ENCODE data around the gene TSPOAP1. TPM values are rescaled to one million over a fixed set of nuclear protein-coding genes. Genes with fewer than 3 reads are reported as not detected.

Gene TSPOAP1
- total RNA-seq, 2 experiments from 2014 or later: 70.6 to 77.7 TPM

GRCh38 chr17:58283674-58284612 lies 44.7 kb downstream of the TSPOAP1 start:
- Mint-ChIP-seq H3K4me3 (no peak overlapping the region), H3K36me3 (no peaks in the 10 kb centered on the region), H3K27ac (no peak overlapping the region), H3K9me3 (no peaks in the 10 kb centered on the region), H3K27me3 (peaks cover 23% of the 10 kb centered on the region), H3K4me1 (peaks cover 5% of the 10 kb centered on the region)
- ATAC-seq (ENCODE audit: low read depth) (no peak), DNase-seq (no peak)
- POLR2A ChIA-PET: no interaction called here

DNA sequence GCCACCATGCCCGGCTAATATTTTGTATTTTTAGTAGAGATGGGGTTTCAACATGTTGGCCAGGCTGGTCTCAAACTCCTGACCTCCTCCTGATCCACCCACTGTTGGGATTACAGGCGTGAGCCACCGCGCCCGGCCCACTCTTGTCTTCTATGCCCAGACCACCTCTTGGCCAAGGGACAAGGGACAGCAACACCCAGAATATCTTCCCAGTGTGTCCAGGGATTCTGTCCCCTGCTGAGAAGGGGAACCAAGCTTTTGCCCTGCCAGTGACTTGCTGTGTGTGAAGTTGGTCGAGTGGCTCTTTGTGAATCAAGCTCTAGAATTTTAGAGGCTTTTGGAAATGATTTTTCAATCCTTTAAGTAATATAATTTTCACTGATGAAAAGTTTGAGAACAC lies 46.2 kb downstream of the TSPOAP1 start:
- H3K36me3 Mint-ChIP-seq: no peaks in the 10 kb centered on the region
- no peak overlapping the region for H3K4me3 Mint-ChIP-seq
- POLR2A ChIA-PET: no interaction called here
- peaks cover 32% of the 10 kb centered on the region for H3K27me3 Mint-ChIP-seq
- H3K4me1 Mint-ChIP-seq: peaks cover 5% of the 10 kb centered on the region
- no peaks in the 10 kb centered on the region for H3K9me3 Mint-ChIP-seq
- no peak overlapping the region for H3K27ac Mint-ChIP-seq
- no peak for ATAC-seq (ENCODE audit: low read depth)
- no peak for DNase-seq

- peaks cover 33% of the 10 kb centered on the region for H3K27me3 Mint-ChIP-seq
- POLR2A ChIA-PET: no interaction called here
- DNase-seq (no peak), ATAC-seq (ENCODE audit: low read depth) (no peak)
- no peak overlapping the region for H3K4me3 Mint-ChIP-seq
- no peaks in the 10 kb centered on the region for H3K9me3 Mint-ChIP-seq
- H3K27ac Mint-ChIP-seq: no peak overlapping the region
- H3K36me3 Mint-ChIP-seq: no peaks in the 10 kb centered on the region
- H3K4me1 Mint-ChIP-seq: peaks cover 5% of the 10 kb centered on the region
Observed at GRCh38 chr17:58281511-58282011, 47.0 kb downstream of the TSPOAP1 start.

DNA sequence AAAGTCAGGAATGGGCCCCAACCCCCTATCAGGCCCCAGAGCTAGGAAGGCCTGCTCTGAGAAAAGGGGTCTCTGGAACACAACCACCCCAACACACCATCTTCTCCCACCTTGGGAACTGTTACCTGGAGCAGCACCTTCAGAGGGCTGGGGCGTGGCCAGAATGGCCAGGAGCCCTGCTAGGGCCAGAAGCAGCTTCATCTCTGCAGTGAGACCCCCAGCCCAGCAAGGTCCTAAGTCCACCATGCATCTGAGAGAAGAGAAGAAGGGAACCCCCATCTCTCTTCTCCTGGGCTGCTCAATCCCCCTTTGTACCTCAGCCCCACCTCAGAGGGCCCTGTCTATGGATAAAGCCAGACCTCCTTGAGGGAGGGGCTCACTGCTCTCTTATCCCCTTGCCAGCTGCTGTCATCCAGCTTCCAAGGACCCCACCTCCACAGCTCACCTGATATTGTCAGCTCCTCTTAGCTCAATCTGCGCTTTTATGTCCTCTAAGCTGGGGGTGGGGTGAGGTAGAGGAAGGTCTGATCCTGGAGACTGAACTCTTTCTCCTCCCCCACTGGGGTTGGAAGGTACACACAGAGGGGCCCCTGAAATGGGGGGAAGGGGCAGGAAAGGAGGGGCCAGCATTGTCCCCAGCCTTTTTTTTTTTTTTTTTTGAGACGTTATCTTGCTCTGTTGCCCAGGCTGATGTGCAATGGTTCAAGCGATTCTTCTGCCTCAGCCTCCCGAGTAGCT lies 47.9 kb downstream of the TSPOAP1 start, which contains the start of gene MPO:
Gene MPO (minus strand): TSS at position 456 of the 738 bp plus-strand sequence. CDS start 177 bp downstream, at position 279.
- Mint-ChIP-seq H3K4me1 (peaks cover 5% of the 10 kb centered on the region), H3K36me3 (no peaks in the 10 kb centered on the region), H3K27ac (no peak within 1 kb of the TSS), H3K27me3 (peaks cover 33% of the 10 kb centered on the region), H3K9me3 (no peaks in the 10 kb centered on the region), H3K4me3 (no peak within 1 kb of the TSS)
- ATAC-seq (ENCODE audit: low read depth) (no peak), DNase-seq (no peak)
- POLR2A ChIA-PET: interaction anchor here (0.6 to 0.7 kb wide), 2 partner anchors 57 to 101 kb away, joined by 3 to 4 read pairs; no protein-coding TSS in a partner anchor

DNA sequence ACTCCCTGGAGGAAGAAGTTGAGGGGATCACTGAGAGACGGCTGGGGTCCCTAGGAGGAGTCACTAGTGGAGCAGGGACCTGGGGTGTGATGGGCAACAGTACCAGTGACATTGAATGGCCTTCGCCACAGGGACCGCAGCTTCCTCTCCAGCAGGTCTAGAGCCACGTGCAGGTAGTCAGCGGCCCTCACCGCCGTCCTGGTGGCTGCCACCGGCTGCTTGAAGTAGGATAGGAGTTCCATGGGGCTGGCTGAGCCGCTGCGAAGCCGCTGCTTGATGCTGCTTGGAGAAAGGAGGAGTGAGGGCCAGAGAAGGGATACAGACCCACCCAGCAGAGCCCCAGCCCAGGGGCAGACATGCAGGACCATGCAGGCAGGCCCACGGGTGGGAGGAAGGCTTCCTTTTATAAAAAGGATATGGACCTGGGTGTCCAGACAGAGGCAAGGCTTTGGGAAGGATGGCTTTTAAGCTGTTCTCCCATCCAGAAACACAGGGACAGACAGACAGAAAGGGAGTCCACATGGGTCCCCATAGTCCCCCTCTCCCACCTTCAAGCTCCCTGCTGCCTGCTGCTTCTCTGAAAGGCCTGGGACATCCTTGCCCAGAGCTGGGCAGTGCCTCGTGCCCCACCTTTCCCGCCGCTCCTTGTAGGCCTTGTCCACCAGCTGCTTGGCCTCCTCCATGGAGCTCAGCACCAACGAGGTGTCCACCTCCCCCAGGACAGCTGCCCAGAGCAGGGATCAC lies 48.7 kb downstream of the TSPOAP1 start:
- no peaks in the 10 kb centered on the region for H3K36me3 Mint-ChIP-seq
- H3K9me3 Mint-ChIP-seq: no peaks in the 10 kb centered on the region
- no peak overlapping the region for H3K4me3 Mint-ChIP-seq
- POLR2A ChIA-PET: interaction anchor here (0.7 kb wide), 1 partner anchor 58 kb away, joined by 3 read pairs; no protein-coding TSS in a partner anchor
- H3K27me3 Mint-ChIP-seq: peaks cover 33% of the 10 kb centered on the region
- H3K27ac Mint-ChIP-seq: no peak overlapping the region
- ATAC-seq (ENCODE audit: low read depth) (peak; percentile 56), DNase-seq (no peak)
- H3K4me1 Mint-ChIP-seq: peaks cover 5% of the 10 kb centered on the region

- Mint-ChIP-seq H3K9me3 (no peaks in the 10 kb centered on the region), H3K4me1 (peaks cover 3% of the 10 kb centered on the region), H3K4me3 (no peak overlapping the region), H3K36me3 (no peaks in the 10 kb centered on the region), H3K27ac (no peak overlapping the region), H3K27me3 (peaks cover 35% of the 10 kb centered on the region)
- peak; percentile 8 for ATAC-seq (ENCODE audit: low read depth)
- POLR2A ChIA-PET: no interaction called here
- DNase-seq: no peak
Observed at GRCh38 chr17:58279016-58279711, 49.4 kb downstream of the TSPOAP1 start.

GRCh38 chr17:58278661-58279015 lies 50.0 kb downstream of the TSPOAP1 start:
- Mint-ChIP-seq H3K36me3 (no peaks in the 10 kb centered on the region), H3K9me3 (no peaks in the 10 kb centered on the region), H3K4me3 (no peak overlapping the region), H3K27ac (no peak overlapping the region), H3K27me3 (peaks cover 35% of the 10 kb centered on the region), H3K4me1 (peaks cover 3% of the 10 kb centered on the region)
- ATAC-seq (ENCODE audit: low read depth) (no peak), DNase-seq (no peak)
- POLR2A ChIA-PET: no interaction called here

DNA sequence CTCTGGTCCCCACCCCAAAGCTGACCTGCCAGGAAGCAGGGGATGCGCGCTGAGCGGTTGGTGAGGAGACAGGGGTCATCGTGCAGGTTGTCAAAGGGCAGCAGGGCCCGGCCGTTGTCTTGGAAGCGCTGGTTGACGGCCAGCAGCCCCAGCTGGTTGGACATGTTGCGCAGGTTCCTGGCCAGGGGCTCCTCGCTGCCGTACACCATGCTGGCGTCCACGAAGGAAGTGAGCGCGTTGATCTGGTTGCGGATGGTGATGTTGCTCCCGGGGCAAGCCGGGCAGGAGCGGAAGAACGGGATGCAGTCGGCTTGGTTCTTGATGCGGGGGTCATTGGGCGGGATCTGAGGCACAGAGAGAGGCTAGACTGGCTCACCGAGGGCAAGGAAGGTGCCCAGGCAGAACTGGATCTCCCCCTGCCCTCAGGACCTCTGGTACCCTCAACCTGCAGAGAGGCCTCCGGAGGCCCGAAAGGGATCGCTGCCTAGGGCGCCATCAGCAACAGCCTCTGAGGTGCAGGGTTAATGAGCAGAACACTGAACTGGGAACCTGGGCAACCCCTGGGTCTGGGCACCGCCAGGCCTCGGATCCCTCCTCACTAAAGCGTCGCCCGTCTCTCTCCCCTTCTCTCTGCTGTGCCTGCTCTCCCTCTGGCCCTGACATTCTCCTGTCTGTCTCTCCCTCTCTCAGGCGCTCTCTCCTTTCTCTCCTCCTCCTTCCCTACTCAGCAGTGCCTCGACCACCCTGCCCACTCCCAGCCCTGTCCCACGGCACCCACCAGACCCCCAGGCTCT lies 50.6 kb downstream of the TSPOAP1 start:
- ATAC-seq (ENCODE audit: low read depth) (no peak), DNase-seq (no peak)

GRCh38 chr17:58277107-58277801 lies 51.3 kb downstream of the TSPOAP1 start:
- Mint-ChIP-seq H3K36me3 (no peaks in the 10 kb centered on the region), H3K27ac (no peak overlapping the region), H3K4me3 (no peak overlapping the region), H3K4me1 (peaks cover 3% of the 10 kb centered on the region), H3K27me3 (peaks cover 31% of the 10 kb centered on the region), H3K9me3 (no peaks in the 10 kb centered on the region)
- POLR2A ChIA-PET: interaction anchor here (1.1 kb wide), 1 partner anchor 49 kb away, joined by 3 read pairs; no protein-coding TSS in a partner anchor
- DNase-seq (no peak), ATAC-seq (ENCODE audit: low read depth) (no peak)

More for the DNA sequence above, 50.6 kb downstream of the TSPOAP1 start:
- H3K4me1 Mint-ChIP-seq: peaks cover 3% of the 10 kb centered on the region
- H3K9me3 Mint-ChIP-seq: no peaks in the 10 kb centered on the region
- no peak overlapping the region for H3K27ac Mint-ChIP-seq
- peaks cover 35% of the 10 kb centered on the region for H3K27me3 Mint-ChIP-seq
- POLR2A ChIA-PET: interaction anchor here (1.1 kb wide), 1 partner anchor 49 kb away, joined by 3 read pairs; no protein-coding TSS in a partner anchor
- no peak overlapping the region for H3K4me3 Mint-ChIP-seq
- no peaks in the 10 kb centered on the region for H3K36me3 Mint-ChIP-seq

- POLR2A ChIA-PET: no interaction called here
- DNase-seq (no peak), ATAC-seq (ENCODE audit: low read depth) (no peak)
- Mint-ChIP-seq H3K27ac (no peak overlapping the region), H3K4me1 (peaks cover 3% of the 10 kb centered on the region), H3K4me3 (no peak overlapping the region), H3K36me3 (no peaks in the 10 kb centered on the region), H3K9me3 (no peaks in the 10 kb centered on the region), H3K27me3 (peaks cover 31% of the 10 kb centered on the region)
Observed at GRCh38 chr17:58276423-58276822, 52.2 kb downstream of the TSPOAP1 start.

DNA sequence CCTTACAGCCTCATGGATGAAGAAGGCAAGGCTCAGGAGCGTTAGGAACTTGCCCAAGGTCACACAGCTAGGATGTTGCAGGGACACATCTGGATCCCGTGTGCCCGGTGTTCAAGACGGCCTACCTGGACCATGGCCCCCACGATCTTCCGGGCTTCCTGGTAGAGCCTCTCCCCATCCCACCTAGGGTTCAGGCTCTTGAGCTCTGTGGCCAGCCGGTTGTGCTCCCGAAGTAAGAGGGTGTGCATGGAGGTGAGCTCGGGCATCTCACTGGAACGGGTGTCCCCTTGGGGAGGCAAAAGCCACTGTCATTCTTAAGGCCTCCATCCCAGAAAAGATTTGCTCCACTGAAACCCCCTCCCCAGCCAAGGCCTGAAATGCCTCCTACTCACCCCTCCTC lies 53.2 kb downstream of the TSPOAP1 start:
- Mint-ChIP-seq H3K4me3 (no peak overlapping the region), H3K27ac (no peak overlapping the region), H3K9me3 (no peaks in the 10 kb centered on the region), H3K4me1 (peaks cover 3% of the 10 kb centered on the region), H3K27me3 (peaks cover 27% of the 10 kb centered on the region), H3K36me3 (no peaks in the 10 kb centered on the region)
- POLR2A ChIA-PET: no interaction called here
- no peak for ATAC-seq (ENCODE audit: low read depth)
- no peak for DNase-seq
